GM12865 (cell line): ENCODE results near the gene ZBTB21.

Source experiments
- DNase-seq: peaks from one replicate; pipeline ENCODE4 v3.0.0; 2010; ENCODE audit warnings: low read depth
- H3K4me3 ChIP-seq: 2 replicates; pipeline ENCODE4 v1.5.1; 2011; ENCODE audit warnings: mild to moderate bottlenecking, low read depth, low read length, control low read depth
- CTCF ChIP-seq: IDR thresholded peaks from 2 replicates; pipeline ENCODE4 v1.5.1; 2011; ENCODE audit warnings: low read length, control low read depth, low read depth, inconsistent platforms; ENCODE audit not compliant: insufficient read depth; ENCODE audit errors: missing control alignments

Gene ZBTB21

GRCh38 chr21:42027822-42028765 is 17.9 kb upstream of the ZBTB21 start:
- TF ChIP-seq CTCF = no peak
- H3K4me3 ChIP-seq = no peak overlapping the region
- DNase-seq = no peak

GRCh38 chr21:42027085-42027821 is 17.1 kb upstream of the ZBTB21 start:
- no peak for TF ChIP-seq CTCF
- no peak for DNase-seq
- H3K4me3 ChIP-seq = no peak overlapping the region

- H3K4me3 ChIP-seq = no peak overlapping the region
- no peak for DNase-seq
- TF ChIP-seq CTCF = no peak
Measured at GRCh38 chr21:42026082-42026435, 15.9 kb upstream of the ZBTB21 start.

- DNase-seq = no peak
- no peak overlapping the region for H3K4me3 ChIP-seq
- TF ChIP-seq CTCF = no peak
Measured at GRCh38 chr21:42025376-42026081, 15.4 kb upstream of the ZBTB21 start.

- no peak for DNase-seq
- TF ChIP-seq CTCF = no peak
- no peak overlapping the region for H3K4me3 ChIP-seq
Measured at GRCh38 chr21:42022906-42023305, 12.7 kb upstream of the ZBTB21 start.

GRCh38 chr21:42022091-42022430 is 11.9 kb upstream of the ZBTB21 start:
- no peak for DNase-seq
- no peak for TF ChIP-seq CTCF
- H3K4me3 ChIP-seq = no peak overlapping the region
